PC-9 (cell line): ENCODE results near the gene NOBOX. TPM values are rescaled to one million over a fixed set of nuclear protein-coding genes. Genes with fewer than 3 reads are reported as not detected.

Source experiments
- BruUV-seq: library from RNA; stranded (reverse); fragments of 400-500 nt; replicated peaks from 2 replicates; lab custom pipeline; 2021; lab: Mats Ljungman, UMichigan
- CTCF ChIA-PET: fragments of 300-600 bp; sonication (Branson Sonifier 250); formaldehyde crosslinking; loops from one replicate; lab custom pipeline; 2022; ENCODE audit warnings: antibody characterized with exemption; lab: Charles Lee
- POLR2A ChIA-PET: fragments of 300-600 bp; sonication (Branson Sonifier 250); formaldehyde crosslinking; loops from one replicate; lab custom pipeline; 2022; ENCODE audit warnings: antibody characterized with exemption; ENCODE audit not compliant: unreplicated experiment; lab: Charles Lee
- DNase-seq, 2 experiments: peaks; one replicate each; pipeline versions ENCODE4 v3.0.0 to v3.0.0-alpha.2; 2015 to 2022; ENCODE audit warnings: mixed read lengths in 1 of 2
- H2AFZ ChIP-seq: fragments of 200-600 bp; sonication (generic); 2 replicates; pipeline ENCODE4 v1.8.1; 2017; ENCODE audit warnings: antibody characterized with exemption
- H3F3A ChIP-seq: fragments of 200-600 bp; sonication (generic); 2 replicates; pipeline ENCODE4 v1.8.1; 2017; ENCODE audit warnings: antibody characterized with exemption, mild to moderate bottlenecking, low read depth; ENCODE audit not compliant: insufficient read depth
- H3K27ac ChIP-seq: fragments of 200-600 bp; sonication (generic); 2 replicates; pipeline ENCODE4 v1.6.1; 2016; ENCODE audit warnings: mixed run types
- H3K27me3 ChIP-seq: fragments of 200-600 bp; sonication (generic); 2 replicates; pipeline ENCODE4 v1.6.1; 2016; ENCODE audit warnings: low read depth, mixed run types; ENCODE audit not compliant: insufficient read depth
- H3K36me3 ChIP-seq: fragments of 200-600 bp; sonication (generic); 2 replicates; pipeline ENCODE4 v1.6.1; 2016; ENCODE audit warnings: low read depth, mixed run types
- H3K4me1 ChIP-seq: fragments of 200-600 bp; sonication (generic); replicated peaks from 2 replicates; pipeline ENCODE4 v1.6.1; 2016; ENCODE audit warnings: mixed run types; ENCODE audit not compliant: insufficient read depth
- H3K4me2 ChIP-seq: fragments of 200-600 bp; sonication (generic); 2 replicates; pipeline ENCODE4 v1.6.1; 2017; ENCODE audit warnings: mixed run types
- H3K4me3 ChIP-seq: fragments of 200-600 bp; sonication (generic); 2 replicates; pipeline ENCODE4 v1.6.1; 2016; ENCODE audit warnings: mixed run types
- H3K79me2 ChIP-seq: fragments of 200-600 bp; sonication (generic); 2 replicates; pipeline ENCODE4 v1.6.1; 2017; ENCODE audit warnings: low read depth, mixed run types
- H3K9me2 ChIP-seq: fragments of 200-600 bp; sonication (generic); 2 replicates; pipeline ENCODE4 v1.8.1; 2017; ENCODE audit warnings: mild to moderate bottlenecking; ENCODE audit not compliant: insufficient read depth
- H3K9me3 ChIP-seq: fragments of 200-600 bp; sonication (generic); 2 replicates; pipeline ENCODE4 v1.8.1; 2016; ENCODE audit warnings: low read depth; ENCODE audit not compliant: insufficient read depth
- H4K20me1 ChIP-seq: fragments of 200-600 bp; sonication (generic); 2 replicates; pipeline ENCODE4 v1.8.1; 2017; ENCODE audit not compliant: insufficient read depth
- CTCF ChIP-seq: fragments of 200-600 bp; sonication (generic); conservative IDR thresholded peaks from 2 replicates; pipeline ENCODE4 v1.6.1; 2017; ENCODE audit warnings: mixed run types, antibody characterized with exemption, mild to moderate bottlenecking, moderate library complexity
- EZH2 ChIP-seq: fragments of 200-600 bp; sonication (generic); IDR thresholded peaks from 2 replicates; pipeline ENCODE4 v1.8.0; 2017; ENCODE audit warnings: antibody characterized with exemption, low read depth
- intact Hi-C: fragments of 100-400 bp; cut with micrococcal nuclease; formaldehyde crosslinking; loops from one replicate; pipeline ENCODE4 v1.10.0; 2022; ENCODE audit not compliant: unreplicated experiment
- total RNA-seq: library from RNA; stranded (reverse); gene quantifications from 2 replicates; pipeline ENCODE4 v1.2.3, GENCODE V29; 2021

Gene NOBOX
- total RNA-seq, 1 experiment from 2014 or later = not detected

DNA sequence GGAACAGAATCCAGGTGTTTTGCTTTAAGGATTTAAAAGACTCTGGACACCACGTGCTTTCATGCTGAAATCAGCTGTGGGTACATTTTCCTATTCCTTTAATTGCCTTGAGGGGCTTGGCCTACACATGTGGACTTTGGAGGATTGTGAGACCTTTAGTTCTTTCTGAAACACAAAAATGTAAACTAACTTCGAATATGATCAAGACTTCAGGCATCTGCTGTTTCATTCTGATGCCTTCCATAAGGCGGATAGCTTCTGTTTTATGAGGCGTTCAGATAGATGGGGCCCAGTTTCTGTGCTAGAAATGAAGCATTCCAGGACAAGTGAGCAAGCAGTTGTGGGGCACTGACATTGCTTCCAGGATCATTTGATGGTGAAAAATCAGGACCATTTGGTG lies 1.5 kb upstream of the NOBOX start:
- H3K36me3 ChIP-seq = no peaks in the 10 kb centered on the region
- H3K79me2 ChIP-seq = no peaks in the 10 kb centered on the region
- H3F3A ChIP-seq = 0 out of 2 replicates have a peak, but pooled peaks cover 14% of the 10 kb centered on the region
- no peak overlapping the region for H3K4me3 ChIP-seq
- DNase-seq = no peak
- no peaks in the 10 kb centered on the region for H3K9me2 ChIP-seq
- CTCF ChIA-PET = no interaction called here
- no peaks in the 10 kb centered on the region for H4K20me1 ChIP-seq
- no peak overlapping the region for H2AFZ ChIP-seq
- intact Hi-C loops = no loop called here
- no peaks in the 10 kb centered on the region for H3K9me3 ChIP-seq
- POLR2A ChIA-PET = no interaction called here
- no TSS peak for BruUV-seq
- no peak overlapping the region for H3K27ac ChIP-seq
- no peak overlapping the region for H3K4me2 ChIP-seq
- peaks cover 14% of the 10 kb centered on the region for H3K4me1 ChIP-seq
- H3K27me3 ChIP-seq = peaks cover 22% of the 10 kb centered on the region
- TF ChIP-seq CTCF = no peak
- no peak for TF ChIP-seq EZH2

- ChIA-PET POLR2A (no interaction called here), CTCF (no interaction called here)
- H3K27ac ChIP-seq = no peak overlapping the region
- H2AFZ ChIP-seq = no peak overlapping the region
- H3K79me2 ChIP-seq = no peaks in the 10 kb centered on the region
- no TSS peak for BruUV-seq
- H3K9me3 ChIP-seq = no peaks in the 10 kb centered on the region
- H3F3A ChIP-seq = 0 out of 2 replicates have a peak, but pooled peaks cover 14% of the 10 kb centered on the region
- no peak overlapping the region for H3K4me3 ChIP-seq
- no peak for DNase-seq
- H3K4me1 ChIP-seq = peaks cover 14% of the 10 kb centered on the region
- no peaks in the 10 kb centered on the region for H4K20me1 ChIP-seq
- intact Hi-C loops = no loop called here
- H3K36me3 ChIP-seq = no peaks in the 10 kb centered on the region
- H3K27me3 ChIP-seq = peaks cover 41% of the 10 kb centered on the region
- TF ChIP-seq CTCF = no peak
- no peak for TF ChIP-seq EZH2
- H3K4me2 ChIP-seq = no peak overlapping the region
- no peaks in the 10 kb centered on the region for H3K9me2 ChIP-seq
These were observed 391 bp downstream of the NOBOX start for GRCh38 chr7:144403102-144403501.

DNA sequence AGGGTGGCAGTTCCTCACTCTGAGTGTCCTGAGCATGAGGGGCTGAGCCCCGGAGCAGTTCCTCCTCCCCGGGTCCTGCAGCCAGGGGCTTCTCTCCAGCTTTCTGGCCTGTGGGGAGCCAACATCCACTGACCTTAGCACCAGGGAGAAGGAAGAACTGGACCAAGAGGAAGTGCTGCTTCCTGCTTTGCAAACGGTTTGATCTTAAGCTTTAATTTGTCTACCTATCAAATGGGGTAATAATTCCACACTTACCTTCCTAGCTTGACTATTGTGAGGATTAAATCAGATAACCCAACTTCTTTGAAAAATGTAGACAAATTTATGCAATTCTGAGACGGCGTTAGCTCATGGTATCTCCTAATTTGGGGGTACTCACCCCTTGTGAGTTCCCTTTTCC lies 2.0 kb downstream of the NOBOX start:
- ChIA-PET POLR2A (no interaction called here), CTCF (no interaction called here)
- no peaks in the 10 kb centered on the region for H4K20me1 ChIP-seq
- no peak for DNase-seq
- BruUV-seq = no TSS peak
- no peak overlapping the region for H3K4me3 ChIP-seq
- no peak overlapping the region for H3K4me2 ChIP-seq
- intact Hi-C loops = no loop called here
- H2AFZ ChIP-seq = no peak overlapping the region
- H3F3A ChIP-seq = 0 out of 2 replicates have a peak, but pooled peaks cover 3% of the 10 kb centered on the region
- H3K9me2 ChIP-seq = no peaks in the 10 kb centered on the region
- no peak overlapping the region for H3K27ac ChIP-seq
- no peaks in the 10 kb centered on the region for H3K36me3 ChIP-seq
- H3K9me3 ChIP-seq = no peaks in the 10 kb centered on the region
- H3K79me2 ChIP-seq = no peaks in the 10 kb centered on the region
- peaks cover 55% of the 10 kb centered on the region for H3K27me3 ChIP-seq
- H3K4me1 ChIP-seq = 0 out of 2 replicates have a peak, but pooled peaks cover under 1% of the 10 kb centered on the region
- TF ChIP-seq EZH2 (no peak), CTCF (no peak)
